ENCODE results near the gene PLEKHS1.

The PLEKHS1 gene

GRCh38 chr10:113732160-113732881 is 19.2 kb upstream of the PLEKHS1 start:
- no peak for ATAC-seq
- TF ChIP-seq CSRNP3 (CRISPR knock-in tag; IDR thresholded peaks at IDR 0.05) = no peak
- TF ChIP-seq TCF4 (CRISPR knock-in tag; IDR thresholded peaks at IDR 0.05; ENCODE audit: borderline replicate concordance) = no peak
- no peak for TF ChIP-seq ARNTL (CRISPR knock-in tag; IDR thresholded peaks at IDR 0.05; ENCODE audit: borderline replicate concordance, low read depth)

DNA sequence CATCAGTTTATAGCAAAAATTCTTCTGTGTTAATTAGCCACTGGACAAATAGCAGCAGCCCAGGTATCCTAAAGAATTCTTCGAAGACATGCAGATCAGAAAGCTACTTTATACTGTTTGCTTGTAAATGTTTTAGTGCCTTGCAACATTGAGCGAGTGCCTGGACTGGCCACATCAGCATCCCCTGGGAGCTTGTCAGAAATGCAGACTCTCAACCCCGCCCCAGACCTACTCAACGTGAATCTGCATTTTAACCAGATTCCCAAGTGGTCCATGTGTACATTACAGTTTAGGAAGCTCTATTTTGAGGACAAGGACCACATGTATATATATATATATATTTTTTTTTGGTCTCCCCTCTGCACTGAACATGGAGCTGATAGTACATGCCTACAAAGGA is 18.5 kb upstream of the PLEKHS1 start:
- no peak for ATAC-seq
- no peak for TF ChIP-seq ZFP30 (CRISPR knock-in tag; IDR thresholded peaks at IDR 0.05)
- TF ChIP-seq CREB5 (CRISPR knock-in tag; IDR thresholded peaks at IDR 0.05; ENCODE audit: low read depth) = no peak
- TF ChIP-seq PPARA (CRISPR knock-in tag; IDR thresholded peaks at IDR 0.05; ENCODE audit: borderline replicate concordance) = no peak
- no peak for TF ChIP-seq ZFP3 (CRISPR knock-in tag; IDR thresholded peaks at IDR 0.05)
- no peak for TF ChIP-seq ZNF70 (CRISPR knock-in tag; IDR thresholded peaks at IDR 0.05)
- no peak for TF ChIP-seq BACH2 (CRISPR knock-in tag; IDR thresholded peaks at IDR 0.05; ENCODE audit: borderline replicate concordance)
- TF ChIP-seq TCF4 (CRISPR knock-in tag; IDR thresholded peaks at IDR 0.05; ENCODE audit: borderline replicate concordance) = no peak
- TF ChIP-seq RARB (CRISPR knock-in tag; IDR thresholded peaks at IDR 0.05) = no peak
- TF ChIP-seq, protein P1, sequence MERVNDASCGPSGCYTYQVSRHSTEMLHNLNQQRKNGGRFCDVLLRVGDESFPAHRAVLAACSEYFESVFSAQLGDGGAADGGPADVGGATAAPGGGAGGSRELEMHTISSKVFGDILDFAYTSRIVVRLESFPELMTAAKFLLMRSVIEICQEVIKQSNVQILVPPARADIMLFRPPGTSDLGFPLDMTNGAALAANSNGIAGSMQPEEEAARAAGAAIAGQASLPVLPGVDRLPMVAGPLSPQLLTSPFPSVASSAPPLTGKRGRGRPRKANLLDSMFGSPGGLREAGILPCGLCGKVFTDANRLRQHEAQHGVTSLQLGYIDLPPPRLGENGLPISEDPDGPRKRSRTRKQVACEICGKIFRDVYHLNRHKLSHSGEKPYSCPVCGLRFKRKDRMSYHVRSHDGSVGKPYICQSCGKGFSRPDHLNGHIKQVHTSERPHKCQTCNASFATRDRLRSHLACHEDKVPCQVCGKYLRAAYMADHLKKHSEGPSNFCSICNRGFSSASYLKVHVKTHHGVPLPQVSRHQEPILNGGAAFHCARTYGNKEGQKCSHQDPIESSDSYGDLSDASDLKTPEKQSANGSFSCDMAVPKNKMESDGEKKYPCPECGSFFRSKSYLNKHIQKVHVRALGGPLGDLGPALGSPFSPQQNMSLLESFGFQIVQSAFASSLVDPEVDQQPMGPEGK (CRISPR knock-in tag; IDR thresholded peaks at IDR 0.05; ENCODE audit: borderline replicate concordance) = no peak
- TF ChIP-seq ZNF565 (CRISPR knock-in tag; conservative IDR thresholded peaks at IDR 0.05; ENCODE audit: low read depth) = no peak
- TF ChIP-seq, protein P2, sequence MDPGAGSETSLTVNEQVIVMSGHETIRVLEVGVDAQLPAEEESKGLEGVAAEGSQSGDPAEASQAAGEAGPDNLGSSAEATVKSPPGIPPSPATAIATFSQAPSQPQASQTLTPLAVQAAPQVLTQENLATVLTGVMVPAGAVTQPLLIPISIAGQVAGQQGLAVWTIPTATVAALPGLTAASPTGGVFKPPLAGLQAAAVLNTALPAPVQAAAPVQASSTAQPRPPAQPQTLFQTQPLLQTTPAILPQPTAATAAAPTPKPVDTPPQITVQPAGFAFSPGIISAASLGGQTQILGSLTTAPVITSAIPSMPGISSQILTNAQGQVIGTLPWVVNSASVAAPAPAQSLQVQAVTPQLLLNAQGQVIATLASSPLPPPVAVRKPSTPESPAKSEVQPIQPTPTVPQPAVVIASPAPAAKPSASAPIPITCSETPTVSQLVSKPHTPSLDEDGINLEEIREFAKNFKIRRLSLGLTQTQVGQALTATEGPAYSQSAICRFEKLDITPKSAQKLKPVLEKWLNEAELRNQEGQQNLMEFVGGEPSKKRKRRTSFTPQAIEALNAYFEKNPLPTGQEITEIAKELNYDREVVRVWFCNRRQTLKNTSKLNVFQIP (CRISPR knock-in tag; IDR thresholded peaks at IDR 0.05; ENCODE audit: borderline replicate concordance, low read depth) = no peak
- TF ChIP-seq ESRRG (CRISPR knock-in tag; IDR thresholded peaks at IDR 0.05) = no peak

DNA sequence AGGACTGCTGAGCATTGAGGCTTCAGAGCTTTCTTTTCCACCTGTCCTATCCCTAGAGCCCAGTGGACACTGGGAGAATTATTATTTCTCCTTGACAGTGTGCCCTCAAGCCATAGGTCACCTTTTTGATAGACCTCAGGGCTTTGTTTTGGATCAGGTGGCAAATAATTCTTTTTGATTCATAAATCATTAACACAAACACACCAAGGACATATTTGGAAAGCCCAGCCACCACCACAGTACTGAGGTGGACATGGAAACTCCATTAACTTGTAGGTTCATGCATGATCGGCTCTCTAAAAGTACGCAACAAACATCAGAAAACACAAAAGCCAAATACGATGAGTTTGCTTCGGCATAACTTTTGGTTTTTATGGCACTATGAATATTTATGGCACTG is 17.8 kb upstream of the PLEKHS1 start:
- no peak for ATAC-seq
- no peak for TF ChIP-seq TOX (CRISPR knock-in tag; IDR thresholded peaks at IDR 0.05; ENCODE audit: borderline replicate concordance)
- TF ChIP-seq CREB5 (CRISPR knock-in tag; IDR thresholded peaks at IDR 0.05; ENCODE audit: low read depth) = no peak
- TF ChIP-seq ISL1 (CRISPR knock-in tag; IDR thresholded peaks at IDR 0.05) = no peak
- TF ChIP-seq ARNTL (CRISPR knock-in tag; IDR thresholded peaks at IDR 0.05; ENCODE audit: borderline replicate concordance, low read depth) = no peak
- TF ChIP-seq ZNF8 (CRISPR knock-in tag; IDR thresholded peaks at IDR 0.05) = no peak
- TF ChIP-seq, protein P1 (CRISPR knock-in tag; IDR thresholded peaks at IDR 0.05; ENCODE audit: borderline replicate concordance) = no peak
- no peak for TF ChIP-seq ZNF70 (CRISPR knock-in tag; IDR thresholded peaks at IDR 0.05)
- no peak for TF ChIP-seq ZC3H10 (CRISPR knock-in tag; IDR thresholded peaks at IDR 0.05)
- TF ChIP-seq ZNF565 (CRISPR knock-in tag; conservative IDR thresholded peaks at IDR 0.05; ENCODE audit: low read depth) = no peak
- no peak for TF ChIP-seq GLIS3 (CRISPR knock-in tag; IDR thresholded peaks at IDR 0.05)
- TF ChIP-seq ZFP30 (CRISPR knock-in tag; IDR thresholded peaks at IDR 0.05) = no peak
- TF ChIP-seq, protein P2 (CRISPR knock-in tag; IDR thresholded peaks at IDR 0.05; ENCODE audit: borderline replicate concordance, low read depth) = no peak
- TF ChIP-seq OSR1 (CRISPR knock-in tag; IDR thresholded peaks at IDR 0.05) = no peak
